K562 (cell line): ENCODE measurements around the gene SDC1.

Source experiments
- CREM ChIP-seq: IDR thresholded peaks from 2 replicates; pipeline ENCODE4 v1.6.1; 2014; ENCODE audit warnings: antibody characterized with exemption, low read depth
- EP300 ChIP-seq: IDR thresholded peaks from 2 replicates; pipeline ENCODE4 v1.6.1; 2012; ENCODE audit warnings: low read length, improper control_type of control experiment
- NFIC ChIP-seq: fragments of 450-650 bp; IDR thresholded peaks from 2 replicates; pipeline ENCODE4 v1.6.1; 2017; ENCODE audit warnings: mild to moderate bottlenecking, inconsistent platforms
- POLR2A ChIP-seq: fragments of 450-650 bp; conservative IDR thresholded peaks from 2 replicates; pipeline ENCODE4 v1.6.1; 2016
- RFX1 ChIP-seq: fragments of 450-650 bp; IDR thresholded peaks from 2 replicates; pipeline ENCODE4 v1.6.1; 2016; ENCODE audit warnings: mild to moderate bottlenecking, moderate library complexity
- ZBTB7A ChIP-seq: IDR thresholded peaks from 2 replicates; pipeline ENCODE4 v1.6.1; 2011; ENCODE audit warnings: low read depth, mild to moderate bottlenecking, low read length, moderate library complexity, borderline replicate concordance; ENCODE audit not compliant: control insufficient read depth
- ZNF282 ChIP-seq: sonication (generic); formaldehyde crosslinking; IDR thresholded peaks from 2 replicates; pipeline ENCODE4 v1.8.1; 2023; ENCODE audit warnings: missing genetic modification reagents
- TF ChIP-seq, protein P1 (sequence below): sonication (generic); formaldehyde crosslinking; IDR thresholded peaks from 2 replicates; pipeline ENCODE4 v1.9.0; 2022; ENCODE audit warnings: mild to moderate bottlenecking, missing genetic modification reagents
- TF ChIP-seq, protein P2 (sequence below), 3 experiments: IDR thresholded peaks in 2 of 3; conservative IDR thresholded peaks in 1 of 3; 2 replicates each; pipeline ENCODE4 v1.5.1; 2011 to 2012; ENCODE audit warnings: low read length in 3 of 3, mild to moderate bottlenecking in 3 of 3, control low read depth in 2 of 3, improper control_type of control experiment in 1 of 3, inconsistent platforms in 1 of 3, low read depth in 1 of 3, mixed read lengths in 1 of 3, moderate library complexity in 1 of 3; ENCODE audit not compliant: insufficient read depth in 2 of 3

DNA sequence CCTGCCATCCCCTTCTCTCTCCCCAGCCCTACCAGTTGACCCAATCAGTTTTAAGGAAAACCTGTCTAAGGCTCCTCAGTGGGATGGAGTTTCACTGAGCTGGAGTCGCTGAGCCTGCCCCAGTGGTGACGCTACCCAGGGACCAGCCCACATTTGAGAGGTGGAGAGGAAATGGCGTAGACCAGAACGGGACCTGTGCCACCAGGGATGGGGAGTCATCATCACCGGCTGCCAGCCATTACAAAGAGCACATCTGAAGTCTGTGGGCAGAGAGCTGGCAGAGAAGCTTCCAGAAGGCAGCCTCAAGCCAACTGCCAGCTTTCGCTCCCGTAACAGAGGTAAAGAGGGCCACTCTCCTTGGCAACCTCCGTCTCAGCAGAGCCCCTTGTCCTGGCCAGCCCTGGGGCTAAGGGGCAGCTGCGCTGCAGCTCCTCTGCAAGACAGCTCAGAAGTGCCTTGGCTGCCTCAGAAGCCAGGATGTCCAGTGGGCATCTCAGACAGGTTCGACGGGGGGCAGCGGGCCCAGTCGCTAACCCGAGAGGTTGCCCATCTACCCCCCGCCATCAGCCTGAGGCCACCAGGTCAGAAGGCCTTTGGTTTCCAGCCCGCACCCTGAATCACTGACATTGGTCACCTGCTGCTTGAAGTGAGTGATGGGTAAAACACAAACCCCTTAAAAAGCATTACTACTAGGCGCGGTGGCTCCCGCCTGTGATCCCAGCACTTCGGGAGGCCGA is 15.4 kb downstream of the SDC1 start:
- TF ChIP-seq, protein P1, sequence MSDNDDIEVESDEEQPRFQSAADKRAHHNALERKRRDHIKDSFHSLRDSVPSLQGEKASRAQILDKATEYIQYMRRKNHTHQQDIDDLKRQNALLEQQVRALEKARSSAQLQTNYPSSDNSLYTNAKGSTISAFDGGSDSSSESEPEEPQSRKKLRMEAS (CRISPR knock-in tag), result no peak
- TF ChIP-seq NFIC (no peak), RFX1 (no peak), POLR2A (no peak), ZNF282 (CRISPR knock-in tag) (no peak), ZBTB7A (no peak), CREM (no peak), EP300 (no peak)
- TF ChIP-seq, protein P2, sequence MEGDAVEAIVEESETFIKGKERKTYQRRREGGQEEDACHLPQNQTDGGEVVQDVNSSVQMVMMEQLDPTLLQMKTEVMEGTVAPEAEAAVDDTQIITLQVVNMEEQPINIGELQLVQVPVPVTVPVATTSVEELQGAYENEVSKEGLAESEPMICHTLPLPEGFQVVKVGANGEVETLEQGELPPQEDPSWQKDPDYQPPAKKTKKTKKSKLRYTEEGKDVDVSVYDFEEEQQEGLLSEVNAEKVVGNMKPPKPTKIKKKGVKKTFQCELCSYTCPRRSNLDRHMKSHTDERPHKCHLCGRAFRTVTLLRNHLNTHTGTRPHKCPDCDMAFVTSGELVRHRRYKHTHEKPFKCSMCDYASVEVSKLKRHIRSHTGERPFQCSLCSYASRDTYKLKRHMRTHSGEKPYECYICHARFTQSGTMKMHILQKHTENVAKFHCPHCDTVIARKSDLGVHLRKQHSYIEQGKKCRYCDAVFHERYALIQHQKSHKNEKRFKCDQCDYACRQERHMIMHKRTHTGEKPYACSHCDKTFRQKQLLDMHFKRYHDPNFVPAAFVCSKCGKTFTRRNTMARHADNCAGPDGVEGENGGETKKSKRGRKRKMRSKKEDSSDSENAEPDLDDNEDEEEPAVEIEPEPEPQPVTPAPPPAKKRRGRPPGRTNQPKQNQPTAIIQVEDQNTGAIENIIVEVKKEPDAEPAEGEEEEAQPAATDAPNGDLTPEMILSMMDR (IDR thresholded peaks at IDR 0.05 in 2 of 3, conservative IDR thresholded peaks at IDR 0.05 in 1 of 3; ENCODE audit: insufficient read depth in 2 of 3, low read depth in 1 of 3, low read length in 3 of 3), result no peak
